Activated T-cell treated with anti-CD3 and anti-CD28 coated beads, Interleukin-2, amount 50 U/mL, for 48 hours (primary cell): ENCODE measurements around the gene AASS.
A peak's percentile ranks its signal among the peaks of the same experiment; 100 is the strongest.

ENCODE experiments used
- DNase-seq, 2 experiments: peaks; one replicate each; pipeline ENCODE4 v3.0.0-alpha.2; 2020

The AASS gene

DNA sequence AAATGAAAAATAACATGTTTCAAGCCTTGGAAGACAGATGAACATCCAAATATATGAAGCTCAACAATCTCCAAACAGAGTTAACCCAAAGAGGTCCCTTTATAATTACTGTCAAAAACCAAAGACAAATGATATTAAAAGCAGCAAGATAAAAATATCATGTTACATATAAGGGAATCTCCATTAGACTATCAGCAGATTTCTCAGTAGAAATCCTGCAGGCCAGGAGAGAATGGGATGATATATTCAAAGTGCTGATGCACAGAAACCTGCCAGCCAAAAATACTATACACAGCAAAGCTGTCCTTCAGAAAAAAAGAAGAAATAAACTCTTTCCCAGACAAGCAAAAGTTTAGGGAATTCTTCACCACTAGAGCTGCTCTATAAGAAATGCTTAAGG, 41.0 kb downstream of the AASS start:
- DNase-seq, result no peak

GRCh38 chr7:122100021-122100420, 44.0 kb downstream of the AASS start:
- DNase-seq, result no peak

- no peak for DNase-seq
These were observed 48.4 kb downstream of the AASS start for GRCh38 chr7:122095642-122096041.

GRCh38 chr7:122094549-122094948, 49.5 kb downstream of the AASS start:
- DNase-seq, result no peak

DNA sequence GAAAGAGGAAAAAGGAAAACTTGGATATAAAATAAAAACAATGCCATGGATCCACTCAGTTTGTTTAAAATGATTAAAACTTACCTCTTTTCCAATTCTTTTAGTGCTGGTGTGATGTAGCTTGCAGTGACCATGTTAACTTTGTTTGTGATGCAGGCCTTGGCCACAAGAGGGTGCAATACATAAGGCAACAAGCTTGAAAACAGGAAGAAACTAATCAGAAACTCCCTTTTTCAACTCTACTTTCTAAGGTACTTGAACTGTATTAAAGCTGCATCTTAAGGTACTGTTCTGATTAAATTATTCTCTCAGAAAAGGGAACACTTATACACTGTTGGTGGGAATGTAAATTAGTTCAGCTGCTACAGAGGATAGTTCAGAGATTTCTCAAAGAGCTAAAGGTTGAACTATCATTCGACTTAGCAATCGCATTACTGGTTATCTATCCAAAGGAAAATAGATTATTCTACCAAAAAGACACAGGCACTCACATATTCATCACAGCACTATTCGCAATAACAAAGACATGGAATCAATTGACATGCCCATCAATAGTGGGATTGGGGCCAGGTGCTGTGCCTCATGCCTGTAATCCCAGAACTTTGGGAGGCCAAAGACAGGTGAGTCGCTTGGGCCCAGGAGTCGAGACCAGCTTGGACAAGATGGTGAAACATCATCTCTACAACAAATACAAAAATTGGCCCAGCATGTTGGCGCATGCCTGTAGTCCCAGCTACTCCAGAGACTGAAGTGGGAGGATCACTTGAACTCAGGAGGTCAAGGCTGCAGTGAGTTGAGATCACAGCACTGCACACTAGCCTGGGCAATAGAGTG, 50.9 kb downstream of the AASS start:
- peak; percentile 67 to 71 for DNase-seq

GRCh38 chr7:122082670-122083069, 61.4 kb downstream of the AASS start:
- no peak for DNase-seq

- no peak for DNase-seq
These were observed 61.9 kb downstream of the AASS start for GRCh38 chr7:122082160-122082559.

- no peak for DNase-seq
These were observed 70.4 kb downstream of the AASS start for GRCh38 chr7:122073635-122074034.

GRCh38 chr7:122072924-122073599, 71.0 kb downstream of the AASS start:
- DNase-seq, result no peak

DNA sequence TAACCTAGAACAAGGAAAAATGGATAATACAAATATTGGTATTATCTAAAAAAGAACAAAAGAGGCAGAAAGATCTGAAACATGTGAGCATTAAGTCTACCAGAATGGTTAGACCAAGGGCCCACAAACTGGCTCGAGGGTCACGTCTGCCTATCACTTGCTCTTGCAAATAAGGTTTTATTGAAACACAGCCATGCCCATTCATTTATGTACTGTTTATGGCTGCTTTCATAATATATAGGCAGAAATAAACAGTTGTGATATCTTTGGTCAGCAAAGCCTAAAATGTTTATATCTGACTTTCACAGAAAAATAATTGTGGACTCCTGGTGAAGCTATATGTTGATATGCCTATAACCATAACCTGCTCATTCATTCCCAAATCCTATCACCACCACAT, 71.8 kb downstream of the AASS start:
- DNase-seq, result no peak

GRCh38 chr7:122070834-122071233, 73.2 kb downstream of the AASS start:
- no peak for DNase-seq

DNA sequence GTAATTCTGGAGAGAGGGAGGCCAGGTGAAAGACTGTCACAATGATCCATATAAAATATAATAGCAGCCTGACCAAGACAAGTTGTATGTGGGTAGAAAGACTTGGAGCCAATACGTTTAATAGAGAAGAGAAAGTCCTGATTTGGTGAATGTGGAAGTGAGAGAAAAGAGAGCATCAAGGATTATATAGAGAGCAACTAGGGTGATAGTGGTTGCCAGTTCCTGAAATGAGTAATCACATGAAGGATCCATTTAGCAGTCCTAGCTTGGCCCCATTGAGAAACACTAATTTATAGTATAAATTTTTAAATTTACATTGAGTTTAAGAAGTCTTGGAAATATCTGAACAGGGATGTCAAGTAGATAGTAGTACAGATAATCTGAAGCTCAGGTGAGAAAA, 74.0 kb downstream of the AASS start:
- DNase-seq, result no peak

DNA sequence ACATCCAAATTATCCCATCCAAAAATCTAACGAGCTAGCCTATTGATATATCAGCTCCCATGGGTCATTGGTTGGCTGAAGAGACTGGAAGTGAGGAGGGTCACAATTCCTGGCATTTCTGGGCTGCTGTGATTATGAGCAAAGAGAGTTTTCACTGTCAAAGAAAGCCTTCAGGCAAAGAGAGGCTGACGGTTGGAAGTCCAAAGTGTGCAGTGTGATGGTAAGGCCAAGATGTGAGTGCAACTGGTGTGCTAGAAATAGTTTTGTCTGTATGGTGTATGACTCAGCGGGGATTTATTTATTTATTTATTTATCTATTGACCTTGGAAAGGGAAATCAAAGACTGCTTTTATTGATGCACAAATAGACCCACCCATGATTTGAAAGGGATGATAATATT, 75.0 kb downstream of the AASS start:
- DNase-seq, result no peak

GRCh38 chr7:122068046-122068445, 76.0 kb downstream of the AASS start:
- DNase-seq, result no peak

DNA sequence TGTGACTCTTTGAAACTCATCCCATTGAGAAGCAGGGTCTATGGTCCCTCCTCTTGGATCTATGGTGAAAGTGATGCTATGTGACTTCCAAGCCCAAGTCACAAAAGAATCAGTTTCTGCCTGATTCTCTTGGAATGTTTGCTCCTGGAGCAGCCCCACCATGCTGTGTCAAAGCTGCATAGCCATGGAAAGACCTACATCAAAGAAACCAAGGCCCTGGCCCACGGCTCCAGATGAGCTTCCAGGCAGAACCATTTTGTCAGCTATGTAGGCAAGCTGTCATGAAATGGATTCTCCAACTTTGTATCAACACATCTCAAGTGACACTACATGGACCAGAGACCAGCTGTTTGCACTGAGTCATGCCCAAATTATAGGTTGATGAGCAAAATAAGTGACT, 77.0 kb downstream of the AASS start:
- DNase-seq, result no peak

DNA sequence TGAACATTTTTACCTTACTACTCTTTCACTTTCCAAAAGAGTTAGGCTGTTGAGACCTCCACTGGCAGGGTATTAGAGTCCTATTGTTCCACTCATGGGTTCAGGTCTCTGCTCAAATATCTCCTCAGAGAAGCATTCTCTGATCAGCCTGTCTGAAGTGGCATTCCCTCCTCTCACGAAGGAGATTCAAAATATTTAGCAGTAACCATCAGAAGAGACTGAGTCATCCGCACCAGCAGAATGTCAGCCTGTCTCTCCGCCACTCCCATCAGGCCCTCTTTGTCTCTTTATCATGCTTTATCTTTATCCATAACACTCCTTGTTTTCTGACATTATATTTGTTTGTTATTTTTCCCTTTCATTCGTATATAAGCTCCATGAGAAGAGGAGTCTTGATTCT, 79.1 kb downstream of the AASS start:
- DNase-seq, result no peak

DNA sequence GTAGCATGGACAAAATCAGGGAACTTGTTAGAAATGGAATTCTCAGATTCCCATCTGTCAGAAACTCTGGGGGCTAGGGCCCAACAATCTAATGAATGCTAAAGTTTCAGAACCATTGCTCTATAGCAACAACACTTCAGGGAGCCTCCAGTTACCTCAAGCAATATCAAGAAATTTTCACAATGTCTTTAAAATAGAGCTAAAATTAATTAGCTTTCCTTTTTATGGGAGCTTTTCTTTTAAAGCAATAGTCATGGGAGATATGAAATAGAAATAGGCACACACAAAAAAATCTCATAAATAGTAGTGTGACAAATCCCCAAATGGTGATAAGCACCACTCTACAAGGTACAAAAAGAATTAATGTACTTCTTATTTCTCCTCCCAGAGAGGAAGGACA, 80.9 kb downstream of the AASS start:
- no peak for DNase-seq

DNA sequence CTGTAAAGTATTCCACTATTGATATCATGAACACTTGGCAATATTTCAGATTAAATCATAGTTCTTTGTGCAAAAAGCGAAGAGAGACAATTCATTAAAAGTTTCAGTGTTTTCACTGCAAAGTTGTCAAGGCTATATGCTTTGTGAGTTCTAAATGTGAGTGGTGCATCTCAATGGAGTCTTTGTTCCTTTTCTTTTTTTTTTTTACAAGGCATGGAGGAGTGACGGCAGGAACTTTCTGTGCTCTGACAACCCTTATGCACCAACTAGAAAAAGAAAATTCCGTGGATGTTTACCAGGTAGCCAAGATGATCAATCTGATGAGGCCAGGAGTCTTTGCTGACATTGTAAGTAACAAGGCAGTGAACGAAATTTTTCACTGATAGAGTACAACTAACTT, 84.5 kb downstream of the AASS start:
- no peak for DNase-seq

DNA sequence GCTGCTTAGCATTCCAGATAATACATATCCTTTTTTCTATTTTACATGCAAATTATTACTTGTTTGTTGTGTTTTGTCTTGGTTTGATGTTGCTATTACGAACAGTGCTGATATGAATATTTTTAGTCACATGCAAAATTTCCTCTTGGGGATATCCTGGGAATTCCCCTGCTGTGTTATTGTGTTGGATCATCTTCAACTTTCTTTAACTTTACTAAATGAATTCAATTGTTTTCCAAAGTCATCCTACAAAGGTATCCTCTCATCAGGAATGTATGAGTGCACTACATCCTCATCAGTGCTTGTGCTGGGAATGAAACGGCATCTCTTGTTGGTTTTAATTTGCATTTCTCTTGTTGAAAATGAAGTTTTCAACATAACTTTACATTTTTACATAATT, 87.1 kb downstream of the AASS start:
- no peak for DNase-seq

GRCh38 chr7:122055073-122055472, 89.0 kb downstream of the AASS start:
- no peak for DNase-seq

GRCh38 chr7:122054393-122054792, 89.7 kb downstream of the AASS start:
- DNase-seq, result no peak

DNA sequence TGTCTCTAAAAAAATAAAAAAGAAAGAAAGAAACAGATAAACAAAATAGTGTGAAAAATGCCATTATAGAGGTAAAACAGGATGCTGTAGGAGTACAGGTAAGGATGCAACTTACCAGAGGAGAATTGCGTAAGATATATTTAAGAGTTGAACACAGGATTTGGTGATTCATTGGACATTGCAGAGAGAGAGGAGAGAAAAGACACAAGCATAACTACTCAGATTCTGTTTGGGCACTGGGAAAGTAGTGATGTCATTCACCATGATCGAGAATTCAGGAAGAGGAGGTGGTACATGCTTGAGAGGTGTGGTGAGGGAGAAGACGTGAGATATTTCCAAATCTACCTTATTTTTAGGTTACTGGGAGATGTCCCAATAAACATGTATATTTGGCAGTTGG, 97.6 kb downstream of the AASS start:
- no peak for DNase-seq

- DNase-seq, result no peak
These were observed 103.9 kb downstream of the AASS start for GRCh38 chr7:122040147-122040546.

- no peak for DNase-seq
These were observed 105.1 kb downstream of the AASS start for GRCh38 chr7:122038904-122039303.

DNA sequence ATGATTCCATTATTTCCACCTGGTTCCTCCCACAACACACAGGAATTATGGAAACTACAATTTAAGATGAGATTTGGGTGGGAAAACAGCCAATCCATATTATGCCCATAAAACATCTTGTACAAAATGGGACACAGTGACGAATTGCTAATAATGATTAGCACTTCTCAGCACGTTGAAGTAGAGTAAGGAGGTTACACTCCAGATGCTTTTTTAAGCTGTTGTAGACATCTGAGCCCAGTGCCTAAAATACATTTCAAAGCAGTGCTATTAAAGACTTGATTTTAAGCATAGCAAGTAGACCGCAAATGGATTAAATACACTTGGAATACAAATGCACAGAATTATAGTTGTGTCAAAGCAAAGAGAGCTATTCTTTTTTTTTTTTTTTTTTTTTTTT, 105.9 kb downstream of the AASS start:
- no peak for DNase-seq
